Measurements from ENCODE around the gene OGG1.

DNA sequence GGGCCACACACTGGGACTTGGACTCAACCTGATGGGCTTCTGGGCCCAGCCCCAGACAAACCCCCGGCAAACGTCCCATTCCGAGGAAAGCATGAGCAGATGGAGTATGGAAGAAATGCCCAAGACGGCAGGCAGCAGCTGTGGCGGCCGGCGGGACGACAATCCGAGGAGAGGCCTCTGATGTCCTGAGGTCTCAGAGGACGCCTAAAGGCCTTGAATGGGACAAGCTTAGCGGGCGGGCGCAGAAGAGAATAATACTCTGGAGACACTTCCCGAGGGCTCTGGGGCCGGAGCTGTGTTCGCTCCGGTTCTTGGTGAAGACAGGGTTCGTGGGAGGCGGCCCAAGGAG is 482 bp upstream of the OGG1 start:
- TF ChIP-seq POLR2AphosphoS5 (IDR thresholded peaks at IDR 0.05) (no peak), POLR2A (IDR thresholded peaks at IDR 0.05) (no peak)
- TF ChIP-seq, protein P1, sequence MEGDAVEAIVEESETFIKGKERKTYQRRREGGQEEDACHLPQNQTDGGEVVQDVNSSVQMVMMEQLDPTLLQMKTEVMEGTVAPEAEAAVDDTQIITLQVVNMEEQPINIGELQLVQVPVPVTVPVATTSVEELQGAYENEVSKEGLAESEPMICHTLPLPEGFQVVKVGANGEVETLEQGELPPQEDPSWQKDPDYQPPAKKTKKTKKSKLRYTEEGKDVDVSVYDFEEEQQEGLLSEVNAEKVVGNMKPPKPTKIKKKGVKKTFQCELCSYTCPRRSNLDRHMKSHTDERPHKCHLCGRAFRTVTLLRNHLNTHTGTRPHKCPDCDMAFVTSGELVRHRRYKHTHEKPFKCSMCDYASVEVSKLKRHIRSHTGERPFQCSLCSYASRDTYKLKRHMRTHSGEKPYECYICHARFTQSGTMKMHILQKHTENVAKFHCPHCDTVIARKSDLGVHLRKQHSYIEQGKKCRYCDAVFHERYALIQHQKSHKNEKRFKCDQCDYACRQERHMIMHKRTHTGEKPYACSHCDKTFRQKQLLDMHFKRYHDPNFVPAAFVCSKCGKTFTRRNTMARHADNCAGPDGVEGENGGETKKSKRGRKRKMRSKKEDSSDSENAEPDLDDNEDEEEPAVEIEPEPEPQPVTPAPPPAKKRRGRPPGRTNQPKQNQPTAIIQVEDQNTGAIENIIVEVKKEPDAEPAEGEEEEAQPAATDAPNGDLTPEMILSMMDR (IDR thresholded peaks at IDR 0.05): no peak
